Measurements from ENCODE around the gene RUSC2.
"Not testable (repeated sequence)": the region's sequence is repeated elsewhere in the genome, so short reads cannot be mapped to it uniquely, and the experiment has no call there.

RUSC2 gene

GRCh38 chr9:35490910-35491465, 1.1 kb downstream of the RUSC2 start:
- DNase-seq (ENCODE audit: low read depth): no peak

GRCh38 chr9:35493119-35493518, 3.2 kb downstream of the RUSC2 start:
- not testable (repeated sequence) for DNase-seq (ENCODE audit: low read depth)

- no peak for DNase-seq (ENCODE audit: low read depth)
Observed at GRCh38 chr9:35495984-35496383, 6.1 kb downstream of the RUSC2 start.

- DNase-seq (ENCODE audit: low read depth): not testable (repeated sequence)
Observed at GRCh38 chr9:35498245-35498644, 8.3 kb downstream of the RUSC2 start.

GRCh38 chr9:35499029-35499700, 9.3 kb downstream of the RUSC2 start:
- DNase-seq (ENCODE audit: low read depth): no peak

GRCh38 chr9:35499701-35500030, 9.8 kb downstream of the RUSC2 start:
- DNase-seq (ENCODE audit: low read depth): no peak

- no peak for DNase-seq (ENCODE audit: low read depth)
Observed at GRCh38 chr9:35500130-35500748, 10.3 kb downstream of the RUSC2 start.

- DNase-seq (ENCODE audit: low read depth): no peak
Observed at GRCh38 chr9:35501946-35502345, 12.0 kb downstream of the RUSC2 start.

- DNase-seq (ENCODE audit: low read depth): no peak
Observed at GRCh38 chr9:35506359-35506758, 16.4 kb downstream of the RUSC2 start.

GRCh38 chr9:35508069-35508468, 18.2 kb downstream of the RUSC2 start:
- no peak for DNase-seq (ENCODE audit: low read depth)

- no peak for DNase-seq (ENCODE audit: low read depth)
Observed at GRCh38 chr9:35510383-35510753, 20.5 kb downstream of the RUSC2 start.

- peak; percentile 93 for DNase-seq (ENCODE audit: low read depth)
Observed at GRCh38 chr9:35510754-35511428, 21.0 kb downstream of the RUSC2 start.

- no peak for DNase-seq (ENCODE audit: low read depth)
Observed at GRCh38 chr9:35511453-35511852, 21.5 kb downstream of the RUSC2 start.

GRCh38 chr9:35515766-35516165, 25.9 kb downstream of the RUSC2 start:
- no peak for DNase-seq (ENCODE audit: low read depth)

GRCh38 chr9:35516479-35516878, 26.6 kb downstream of the RUSC2 start:
- DNase-seq (ENCODE audit: low read depth): no peak

GRCh38 chr9:35517131-35517530, 27.2 kb downstream of the RUSC2 start:
- DNase-seq (ENCODE audit: low read depth): no peak

GRCh38 chr9:35517552-35518224, 27.8 kb downstream of the RUSC2 start:
- DNase-seq (ENCODE audit: low read depth): no peak

GRCh38 chr9:35518225-35518821, 28.4 kb downstream of the RUSC2 start:
- DNase-seq (ENCODE audit: low read depth): peak; percentile 70

GRCh38 chr9:35518981-35519679, 29.2 kb downstream of the RUSC2 start:
- no peak for DNase-seq (ENCODE audit: low read depth)

GRCh38 chr9:35519692-35520363, 29.9 kb downstream of the RUSC2 start:
- no peak for DNase-seq (ENCODE audit: low read depth)

- DNase-seq (ENCODE audit: low read depth): no peak
Observed at GRCh38 chr9:35520364-35520710, 30.4 kb downstream of the RUSC2 start.

All from fibroblast of the conjunctiva (primary cell).